ENCODE data around the gene SERTAD1.

- TF ChIP-seq, protein P1, sequence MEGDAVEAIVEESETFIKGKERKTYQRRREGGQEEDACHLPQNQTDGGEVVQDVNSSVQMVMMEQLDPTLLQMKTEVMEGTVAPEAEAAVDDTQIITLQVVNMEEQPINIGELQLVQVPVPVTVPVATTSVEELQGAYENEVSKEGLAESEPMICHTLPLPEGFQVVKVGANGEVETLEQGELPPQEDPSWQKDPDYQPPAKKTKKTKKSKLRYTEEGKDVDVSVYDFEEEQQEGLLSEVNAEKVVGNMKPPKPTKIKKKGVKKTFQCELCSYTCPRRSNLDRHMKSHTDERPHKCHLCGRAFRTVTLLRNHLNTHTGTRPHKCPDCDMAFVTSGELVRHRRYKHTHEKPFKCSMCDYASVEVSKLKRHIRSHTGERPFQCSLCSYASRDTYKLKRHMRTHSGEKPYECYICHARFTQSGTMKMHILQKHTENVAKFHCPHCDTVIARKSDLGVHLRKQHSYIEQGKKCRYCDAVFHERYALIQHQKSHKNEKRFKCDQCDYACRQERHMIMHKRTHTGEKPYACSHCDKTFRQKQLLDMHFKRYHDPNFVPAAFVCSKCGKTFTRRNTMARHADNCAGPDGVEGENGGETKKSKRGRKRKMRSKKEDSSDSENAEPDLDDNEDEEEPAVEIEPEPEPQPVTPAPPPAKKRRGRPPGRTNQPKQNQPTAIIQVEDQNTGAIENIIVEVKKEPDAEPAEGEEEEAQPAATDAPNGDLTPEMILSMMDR (IDR thresholded peaks at IDR 0.05): no peak
- no peak for TF ChIP-seq POLR2A (IDR thresholded peaks at IDR 0.05)
These were observed 32.3 kb upstream of the SERTAD1 start for GRCh38 chr19:40457953-40458596.

All from lower leg skin (tissue), 3 donors.